Endothelial cell of hepatic sinusoid (primary cell): ENCODE data around the gene KCNQ5.
"Not testable (repeated sequence)": the region's sequence is repeated elsewhere in the genome, so short reads cannot be mapped to it uniquely, and the experiment has no call there.

Experiments
- in situ Hi-C: cut with HindIII; loops from 2 replicates; pipeline ENCODE4 v1.10.0; 2017; ENCODE audit warnings: low sequenced_read_pairs

The KCNQ5 gene

GRCh38 chr6:73156793-73157767 lies 535.2 kb downstream of the KCNQ5 start:
- in situ Hi-C loops = no loop called here

GRCh38 chr6:73157870-73158269 lies 536.0 kb downstream of the KCNQ5 start:
- in situ Hi-C loops = no loop called here

GRCh38 chr6:73169111-73169510 lies 547.2 kb downstream of the KCNQ5 start:
- in situ Hi-C loops = no loop called here

- in situ Hi-C loops = no loop called here
Observed at GRCh38 chr6:73169633-73170032, 547.8 kb downstream of the KCNQ5 start.

GRCh38 chr6:73174646-73175045 lies 552.8 kb downstream of the KCNQ5 start:
- in situ Hi-C loops = no loop called here

GRCh38 chr6:73176057-73176456 lies 554.2 kb downstream of the KCNQ5 start:
- in situ Hi-C loops = no loop called here

- in situ Hi-C loops = no loop called here
Observed at GRCh38 chr6:73177221-73177944, 555.5 kb downstream of the KCNQ5 start.

- in situ Hi-C loops = loop anchor here (5.0 kb wide), 1 partner anchor 48 kb away; no protein-coding TSS in a partner anchor
Observed at GRCh38 chr6:73180076-73180738, 558.3 kb downstream of the KCNQ5 start.

GRCh38 chr6:73180763-73181619 lies 559.1 kb downstream of the KCNQ5 start:
- in situ Hi-C loops = loop anchor here (5.0 kb wide), 1 partner anchor 49 kb away; no protein-coding TSS in a partner anchor

GRCh38 chr6:73182021-73182607 lies 560.2 kb downstream of the KCNQ5 start:
- in situ Hi-C loops = loop anchor here (5.0 kb wide), 1 partner anchor 50 kb away; no protein-coding TSS in a partner anchor

- in situ Hi-C loops = not testable (repeated sequence)
Observed at GRCh38 chr6:73193302-73193701, 571.4 kb downstream of the KCNQ5 start.

- in situ Hi-C loops = no loop called here
Observed at GRCh38 chr6:73194744-73195143, 572.9 kb downstream of the KCNQ5 start.

GRCh38 chr6:73200247-73200646 lies 578.4 kb downstream of the KCNQ5 start:
- in situ Hi-C loops = no loop called here

- in situ Hi-C loops = no loop called here
Observed at GRCh38 chr6:73200735-73201134, 578.9 kb downstream of the KCNQ5 start.

- in situ Hi-C loops = no loop called here
Observed at GRCh38 chr6:73203098-73203497, 581.2 kb downstream of the KCNQ5 start.

- in situ Hi-C loops = no loop called here
Observed at GRCh38 chr6:73204252-73204651, 582.4 kb downstream of the KCNQ5 start.

GRCh38 chr6:73207221-73207837 lies 585.5 kb downstream of the KCNQ5 start:
- in situ Hi-C loops = no loop called here

GRCh38 chr6:73209117-73209516 lies 587.3 kb downstream of the KCNQ5 start:
- in situ Hi-C loops = no loop called here

GRCh38 chr6:73216859-73217258 lies 595.0 kb downstream of the KCNQ5 start:
- in situ Hi-C loops = no loop called here
